GM19193 (cell line): Measurements from ENCODE around the gene PLCG1.

Source experiments
- POLR2A ChIP-seq: IDR thresholded peaks from 4 replicates; pipeline ENCODE4 v1.6.1; 2011; ENCODE audit not compliant: insufficient read depth, insufficient read length; ENCODE audit errors: extremely low read depth

The PLCG1 gene

GRCh38 chr20:41118632-41119031 is 18.7 kb upstream of the PLCG1 start:
- TF ChIP-seq POLR2A, result no peak

GRCh38 chr20:41119614-41120561 is 17.5 kb upstream of the PLCG1 start:
- TF ChIP-seq POLR2A, result no peak

DNA sequence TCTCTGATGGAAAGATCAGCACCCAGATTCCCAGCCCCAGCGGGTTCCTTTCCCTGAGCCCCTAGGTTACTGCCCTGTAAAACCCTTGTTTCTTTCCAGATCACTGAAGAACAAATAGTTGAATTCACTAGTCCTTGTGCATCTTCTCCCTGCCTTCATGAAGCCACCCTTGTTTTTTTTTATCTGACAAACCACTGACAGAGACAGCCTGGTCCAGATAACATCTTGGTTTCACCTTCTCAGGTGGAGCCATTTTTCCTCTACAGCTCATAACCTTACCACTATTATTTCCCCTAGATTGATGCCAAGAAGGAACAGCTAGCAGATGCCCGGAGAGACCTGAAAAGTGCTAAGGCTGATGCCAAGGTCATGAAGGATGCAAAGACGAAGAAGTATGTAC is 15.9 kb upstream of the PLCG1 start:
- no peak for TF ChIP-seq POLR2A

DNA sequence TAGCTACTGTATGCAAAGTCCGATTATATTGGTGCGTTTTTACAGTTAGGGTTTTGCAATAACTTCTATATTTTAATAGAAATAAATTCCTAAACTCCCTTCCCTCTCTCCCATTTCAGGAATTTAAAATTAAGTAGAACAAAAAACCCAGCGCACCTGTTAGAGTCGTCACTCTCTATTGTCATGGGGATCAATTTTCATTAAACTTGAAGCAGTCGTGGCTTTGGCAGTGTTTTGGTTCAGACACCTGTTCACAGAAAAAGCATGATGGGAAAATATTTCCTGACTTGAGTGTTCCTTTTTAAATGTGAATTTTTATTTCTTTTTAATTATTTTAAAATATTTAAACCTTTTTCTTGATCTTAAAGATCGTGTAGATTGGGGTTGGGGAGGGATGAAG is 13.7 kb upstream of the PLCG1 start:
- TF ChIP-seq POLR2A, result no peak

GRCh38 chr20:41124451-41125094 is 12.8 kb upstream of the PLCG1 start:
- no peak for TF ChIP-seq POLR2A

DNA sequence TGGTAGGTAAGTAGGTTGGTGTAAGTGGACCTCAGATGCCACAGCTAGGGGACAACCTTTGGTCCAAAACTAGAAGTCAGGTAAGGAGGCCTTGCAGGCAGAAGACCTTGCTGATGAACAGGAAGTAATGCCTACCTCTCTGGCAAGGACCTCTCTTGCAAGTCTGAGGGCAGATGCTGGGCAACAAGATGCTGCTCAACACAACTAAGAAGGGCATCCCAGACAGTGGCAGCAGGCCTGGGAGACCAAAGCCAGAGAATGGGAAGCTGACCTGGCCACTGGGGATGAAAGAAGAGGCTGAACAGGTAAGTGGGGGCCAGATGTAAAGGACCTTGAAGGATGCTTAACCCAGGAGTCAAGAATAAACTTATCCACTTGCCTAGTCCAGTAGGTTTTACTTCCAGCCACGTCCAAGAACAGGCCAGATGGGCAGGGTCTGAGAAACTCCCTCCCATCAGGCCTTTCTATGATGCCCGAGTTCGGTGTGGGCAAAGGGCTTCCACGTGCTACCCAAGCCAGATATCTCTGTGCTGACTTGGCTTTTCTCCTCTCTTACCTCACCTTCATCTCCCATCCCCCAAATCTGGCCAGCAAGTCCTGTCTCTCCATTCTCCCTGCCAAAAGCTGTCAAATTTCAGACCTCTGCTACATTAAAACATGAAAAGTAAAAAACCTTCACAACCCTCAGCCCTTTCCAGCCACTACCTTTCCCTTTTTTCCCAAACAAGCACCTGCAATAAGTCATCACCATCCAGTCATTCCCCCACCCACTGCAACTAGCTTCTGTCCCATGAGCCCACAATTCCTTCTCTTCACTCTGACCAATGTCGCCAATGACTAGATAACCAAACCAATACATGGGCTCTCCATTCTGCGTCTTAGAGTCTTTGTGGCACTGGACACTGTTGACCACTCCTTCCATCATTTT is 11.5 kb upstream of the PLCG1 start:
- no peak for TF ChIP-seq POLR2A

GRCh38 chr20:41126719-41127118 is 10.6 kb upstream of the PLCG1 start:
- TF ChIP-seq POLR2A, result no peak

DNA sequence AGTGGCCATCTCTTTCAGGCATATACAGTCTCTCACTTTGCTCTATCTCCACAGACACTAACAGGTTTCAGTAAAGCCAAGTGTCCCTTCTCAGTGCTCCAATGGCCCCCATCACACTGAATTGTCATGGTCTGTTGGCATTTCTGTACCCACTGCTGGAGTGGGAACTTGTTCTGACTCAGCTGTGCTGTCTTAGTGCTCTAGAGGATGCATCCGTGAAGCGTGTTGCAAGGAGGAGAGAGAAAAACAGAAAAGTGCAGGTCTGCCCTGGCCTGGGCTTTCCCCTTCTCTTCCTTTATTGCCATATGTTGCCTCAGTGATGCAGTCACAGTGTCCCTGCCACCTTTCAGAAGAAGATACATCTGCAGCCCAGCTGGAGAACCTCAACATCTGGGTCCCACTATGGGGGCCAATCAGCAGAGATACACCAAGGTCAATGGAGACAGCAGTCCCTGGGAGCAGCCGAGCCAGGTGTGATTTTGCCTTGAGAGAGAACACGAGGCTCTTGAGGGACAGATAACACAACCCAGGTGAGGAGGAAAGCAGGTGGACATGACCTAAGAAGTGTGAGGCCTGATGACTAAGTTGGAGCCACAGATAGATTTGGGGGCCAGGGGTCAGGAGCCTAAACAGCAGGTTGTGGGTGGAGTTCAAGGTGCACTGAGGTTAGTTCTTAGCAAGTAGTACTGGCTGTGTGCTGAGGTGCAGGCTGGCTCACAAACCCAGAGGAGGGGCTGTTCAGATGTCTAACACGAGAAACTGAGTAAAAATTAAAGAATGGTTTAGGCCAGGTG is 5.6 kb upstream of the PLCG1 start:
- no peak for TF ChIP-seq POLR2A

DNA sequence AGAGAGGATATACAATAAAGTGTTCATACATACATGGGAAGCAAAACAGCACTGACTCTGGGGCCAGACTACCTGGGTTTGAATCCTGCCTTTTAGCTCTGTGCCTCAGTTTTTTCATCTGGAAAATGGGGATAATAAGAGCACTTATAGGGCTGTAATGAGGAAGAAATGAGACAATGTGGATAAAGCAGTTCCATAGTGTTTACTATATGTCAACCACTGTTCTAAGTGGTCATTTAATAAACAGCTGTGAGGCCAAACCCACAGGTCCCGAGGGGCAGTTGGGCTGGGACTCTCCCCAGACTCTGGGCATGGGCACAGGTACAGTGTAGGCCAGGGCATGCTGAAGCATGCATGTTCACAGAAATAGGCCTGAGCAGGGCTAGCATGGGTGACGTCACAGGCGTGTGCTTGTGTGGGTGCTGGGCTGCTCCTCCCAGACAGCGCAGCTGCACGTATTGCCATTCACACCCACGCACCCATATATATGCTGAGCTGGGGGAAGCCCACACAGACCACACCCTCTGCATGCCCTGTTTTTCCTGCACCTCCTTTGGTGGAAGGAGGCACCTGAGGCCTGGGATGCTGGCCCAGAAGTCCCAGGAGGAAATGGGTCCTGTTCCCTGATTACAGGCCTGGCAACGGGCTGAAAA is 3.5 kb upstream of the PLCG1 start:
- TF ChIP-seq POLR2A, result no peak

GRCh38 chr20:41134362-41135186 is 2.8 kb upstream of the PLCG1 start:
- TF ChIP-seq POLR2A, result no peak

GRCh38 chr20:41135187-41135887 is 2.0 kb upstream of the PLCG1 start:
- TF ChIP-seq POLR2A, result no peak
